GM23338 (cell line): ENCODE results near the gene ST3GAL2. TPM values are rescaled to one million over a fixed set of nuclear protein-coding genes. Genes with fewer than 3 reads are reported as not detected.
A peak's percentile ranks its signal among the peaks of the same experiment; 100 is the strongest.

Experiments
- ATAC-seq: fragments of 200-7000 bp; cut with Tn5 transposase; 3 replicates; pipeline ENCODE4 v1.9.1; 2020
- DNase-seq: peaks from one replicate; pipeline ENCODE4 v3.0.0-alpha.2; 2015; ENCODE audit warnings: low spot score
- H2AFZ ChIP-seq: fragments of 200-600 bp; sonication (generic); 2 replicates; pipeline ENCODE4 v1.8.0; 2016; ENCODE audit warnings: antibody characterized with exemption, mild to moderate bottlenecking, moderate library complexity
- H3F3A ChIP-seq: fragments of 200-600 bp; sonication (generic); replicated peaks from 2 replicates; pipeline ENCODE4 v1.8.0; 2017; ENCODE audit warnings: antibody characterized with exemption, mixed run types, low read depth
- H3K27ac ChIP-seq: fragments of 200-600 bp; sonication (generic); 2 replicates; pipeline ENCODE4 v1.6.1; 2016; ENCODE audit warnings: low read depth
- H3K27me3 ChIP-seq: fragments of 200-600 bp; sonication (generic); 2 replicates; pipeline ENCODE4 v1.8.0; 2016; ENCODE audit warnings: mild to moderate bottlenecking, mixed run types, moderate library complexity; ENCODE audit not compliant: insufficient read depth
- H3K36me3 ChIP-seq: fragments of 200-600 bp; sonication (generic); 2 replicates; pipeline ENCODE4 v1.8.0; 2016; ENCODE audit warnings: mild to moderate bottlenecking; ENCODE audit not compliant: insufficient read depth
- H3K4me1 ChIP-seq: fragments of 200-600 bp; sonication (generic); 2 replicates; pipeline ENCODE4 v1.8.0; 2016; ENCODE audit warnings: mild to moderate bottlenecking, moderate library complexity; ENCODE audit not compliant: insufficient read depth
- H3K4me2 ChIP-seq: fragments of 200-600 bp; sonication (generic); 2 replicates; pipeline ENCODE4 v1.7.1; 2017; ENCODE audit warnings: mixed run types
- H3K4me3 ChIP-seq: fragments of 200-600 bp; sonication (generic); 2 replicates; pipeline ENCODE4 v1.6.1; 2016; ENCODE audit warnings: mixed run types
- H3K79me2 ChIP-seq: fragments of 200-600 bp; sonication (generic); replicated peaks from 2 replicates; pipeline ENCODE4 v1.8.0; 2017; ENCODE audit warnings: mild to moderate bottlenecking; ENCODE audit not compliant: insufficient read depth
- H3K9me2 ChIP-seq: fragments of 200-600 bp; sonication (generic); 2 replicates; pipeline ENCODE4 v1.8.0; 2017; ENCODE audit not compliant: insufficient read depth
- H4K20me1 ChIP-seq: fragments of 200-600 bp; sonication (generic); replicated peaks from 2 replicates; pipeline ENCODE4 v1.8.0; 2017; ENCODE audit warnings: mild to moderate bottlenecking; ENCODE audit not compliant: insufficient read depth
- H3K27ac Mint-ChIP-seq: 2 replicates; pipeline ENCODE4 v1.8.0; 2020; ENCODE audit warnings: inconsistent platforms, mild to moderate bottlenecking, moderate library complexity, mixed read lengths
- H3K27me3 Mint-ChIP-seq: 3 replicates; pipeline ENCODE4 v1.8.0; 2022; ENCODE audit warnings: low read depth, mild to moderate bottlenecking, moderate library complexity, mixed read lengths, inconsistent platforms; ENCODE audit not compliant: insufficient read depth, poor library complexity
- H3K36me3 Mint-ChIP-seq: 3 replicates; pipeline ENCODE4 v1.8.0; 2021; ENCODE audit warnings: low read depth, mild to moderate bottlenecking, inconsistent platforms, moderate library complexity, mixed read lengths
- H3K4me1 Mint-ChIP-seq: 3 replicates; pipeline ENCODE4 v1.8.0; 2020; ENCODE audit warnings: mild to moderate bottlenecking, inconsistent platforms, mixed read lengths
- H3K4me3 Mint-ChIP-seq: 3 replicates; pipeline ENCODE4 v1.8.0; 2021; ENCODE audit warnings: moderate library complexity, mild to moderate bottlenecking, inconsistent platforms, mixed read lengths
- H3K9me3 Mint-ChIP-seq: 3 replicates; pipeline ENCODE4 v1.8.0; 2020; ENCODE audit warnings: moderate library complexity, mild to moderate bottlenecking, inconsistent platforms, mixed read lengths
- CREB1 ChIP-seq: fragments of 250-450 bp; sonication (Bioruptor Pico); IDR thresholded peaks from 2 replicates; pipeline ENCODE4 v1.5.0; 2020; ENCODE audit warnings: low read depth, mild to moderate bottlenecking, moderate library complexity
- EZH2 ChIP-seq: fragments of 200-600 bp; sonication (generic); IDR thresholded peaks from one replicate; pipeline ENCODE4 v1.8.0; 2017; ENCODE audit warnings: antibody characterized with exemption, mild to moderate bottlenecking, low read depth; ENCODE audit not compliant: unreplicated experiment
- EZH2phosphoT487 ChIP-seq: fragments of 200-600 bp; sonication (generic); IDR thresholded peaks from one replicate; pipeline ENCODE4 v1.8.1; 2018; ENCODE audit warnings: antibody characterized with exemption; ENCODE audit not compliant: unreplicated experiment
- JUNB ChIP-seq: IDR thresholded peaks from one replicate; pipeline ENCODE4 v1.6.1; 2016; ENCODE audit warnings: antibody characterized with exemption; ENCODE audit not compliant: unreplicated experiment
- NANOG ChIP-seq: IDR thresholded peaks from 2 replicates; pipeline ENCODE4 v1.6.1; 2016; ENCODE audit warnings: antibody characterized with exemption, borderline replicate concordance
- POLR2AphosphoS5 ChIP-seq: IDR thresholded peaks from 2 replicates; pipeline ENCODE4 v1.6.1; 2016; ENCODE audit warnings: antibody characterized with exemption, low read depth
- STAT1 ChIP-seq: IDR thresholded peaks from one replicate; pipeline ENCODE4 v1.6.1; 2016; ENCODE audit warnings: antibody characterized with exemption; ENCODE audit not compliant: unreplicated experiment
- ZNF114 ChIP-seq: fragments of 250-450 bp; sonication (Bioruptor Pico); IDR thresholded peaks from 2 replicates; pipeline ENCODE4 v1.5.0; 2020; ENCODE audit warnings: mild to moderate bottlenecking, moderate library complexity
- ZNF331 ChIP-seq: fragments of 250-450 bp; sonication (Bioruptor Pico); IDR thresholded peaks from 2 replicates; pipeline ENCODE4 v1.5.0; 2020; ENCODE audit warnings: low read depth, mild to moderate bottlenecking, moderate library complexity
- polyA plus RNA-seq: library from polyadenylated mRNA; unstranded; fragments of >200 nt; fragmentation: Nextera tagmentation; extraction: Ambion mirVana; gene quantifications from 2 replicates; pipeline ENCODE4 v1.2.1, GENCODE V29; 2016
- total RNA-seq: library from RNA; depleted of rRNA; stranded (reverse); fragments of >200 nt; shearing (Covaris generic); gene quantifications from 2 replicates; pipeline ENCODE4 v1.2.3, GENCODE V29; 2014
- TF ChIP-seq, protein P1 (sequence below), 2 experiments: fragments of 200-600 bp in 1 of 2; sonication (generic) in 1 of 2; conservative IDR thresholded peaks; 2 replicates each; pipeline versions ENCODE4 v1.5.1 to v1.6.1; 2016 to 2017; ENCODE audit warnings: antibody characterized with exemption in 2 of 2, low read depth in 2 of 2, mild to moderate bottlenecking in 2 of 2, moderate library complexity in 1 of 2
- TF ChIP-seq, protein P2 (sequence below): IDR thresholded peaks from one replicate; pipeline ENCODE4 v1.6.1; 2018; ENCODE audit warnings: antibody characterized with exemption; ENCODE audit not compliant: unreplicated experiment
- TF ChIP-seq, protein P3 (sequence below): IDR thresholded peaks from 2 replicates; pipeline ENCODE4 v1.6.1; 2016; ENCODE audit warnings: antibody characterized with exemption
- TF ChIP-seq, protein P4 (sequence below): fragments of 250-450 bp; sonication (Bioruptor Pico); IDR thresholded peaks from 2 replicates; pipeline ENCODE4 v1.5.0; 2020; ENCODE audit warnings: mild to moderate bottlenecking, moderate library complexity

The ST3GAL2 gene
- total and polyA plus RNA-seq, 2 experiments from 2014 or later, result 12.3 to 39.8 TPM

DNA sequence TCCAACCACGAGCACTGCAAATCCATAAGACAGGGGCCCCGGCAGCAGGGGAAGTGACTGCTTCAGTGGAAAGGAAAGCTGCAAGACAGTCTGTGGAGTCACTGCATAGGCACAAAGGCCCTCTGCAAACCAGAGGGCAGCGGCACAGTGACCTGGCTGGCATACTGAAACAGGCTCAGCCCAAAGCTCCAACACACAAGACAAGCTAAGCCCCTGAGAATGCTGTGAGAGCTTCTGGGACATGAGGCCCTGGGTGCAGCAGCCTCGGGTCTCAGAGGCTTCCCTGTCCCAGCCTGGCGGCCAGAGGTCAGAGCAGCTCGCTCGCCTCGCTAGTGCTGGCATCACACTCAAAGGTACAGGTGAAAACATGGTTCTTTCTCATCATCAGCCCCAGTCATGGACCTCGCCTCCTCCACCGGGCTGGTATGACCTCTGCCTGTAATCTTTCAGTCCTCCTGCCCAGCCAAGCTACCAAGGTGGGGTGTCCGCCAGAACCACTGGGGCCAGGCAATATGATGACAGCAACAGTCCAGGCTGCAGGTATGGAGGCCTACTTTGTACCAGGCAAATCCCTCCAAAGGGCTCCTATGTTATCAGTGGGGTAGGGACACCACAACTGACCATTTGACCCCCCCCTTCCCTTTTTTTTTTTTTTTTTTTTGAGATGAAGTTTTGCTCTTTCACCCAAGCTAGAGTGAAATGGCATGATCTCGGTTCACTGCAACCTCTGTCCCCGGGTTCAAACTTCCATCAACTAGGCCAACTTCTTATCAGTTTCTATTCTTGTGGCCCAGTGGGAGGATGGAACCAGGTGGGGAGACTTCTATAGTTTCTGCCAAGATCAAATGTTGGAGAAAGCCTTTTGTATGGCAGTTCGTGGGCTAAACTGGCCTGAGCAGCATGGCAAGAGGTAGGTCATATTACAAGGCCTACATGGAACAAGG, 19.2 kb downstream of the ST3GAL2 start:
- H3K4me3 Mint-ChIP-seq, result no peak overlapping the region

More for the DNA sequence above, 19.2 kb downstream of the ST3GAL2 start:
- no peak for ATAC-seq
- Histone ChIP-seq H3K36me3 (no peaks in the 10 kb centered on the region), H3K27ac (no peak overlapping the region), H3K79me2 (peaks cover 71% of the 10 kb centered on the region), H2AFZ (no peak overlapping the region), H3K4me1 (peaks cover 41% of the 10 kb centered on the region), H3K4me3 (no peak overlapping the region), H3K9me2 (no peaks in the 10 kb centered on the region), H3K27me3 (no peaks in the 10 kb centered on the region), H3F3A (peaks cover 5% of the 10 kb centered on the region; the same call in 1 of the 2 replicates), H3K4me2 (peak overlapping the region; percentile 65; the same call in 1 of the 2 replicates), H4K20me1 (peaks cover 19% of the 10 kb centered on the region)
- Mint-ChIP-seq H3K27ac (no peak overlapping the region), H3K4me1 (peaks cover 71% of the 10 kb centered on the region), H3K27me3 (peaks cover 16% of the 10 kb centered on the region), H3K9me3 (no peaks in the 10 kb centered on the region), H3K36me3 (peaks cover 4% of the 10 kb centered on the region; the same call in 2 of the 3 replicates)
- TF ChIP-seq, protein P1, sequence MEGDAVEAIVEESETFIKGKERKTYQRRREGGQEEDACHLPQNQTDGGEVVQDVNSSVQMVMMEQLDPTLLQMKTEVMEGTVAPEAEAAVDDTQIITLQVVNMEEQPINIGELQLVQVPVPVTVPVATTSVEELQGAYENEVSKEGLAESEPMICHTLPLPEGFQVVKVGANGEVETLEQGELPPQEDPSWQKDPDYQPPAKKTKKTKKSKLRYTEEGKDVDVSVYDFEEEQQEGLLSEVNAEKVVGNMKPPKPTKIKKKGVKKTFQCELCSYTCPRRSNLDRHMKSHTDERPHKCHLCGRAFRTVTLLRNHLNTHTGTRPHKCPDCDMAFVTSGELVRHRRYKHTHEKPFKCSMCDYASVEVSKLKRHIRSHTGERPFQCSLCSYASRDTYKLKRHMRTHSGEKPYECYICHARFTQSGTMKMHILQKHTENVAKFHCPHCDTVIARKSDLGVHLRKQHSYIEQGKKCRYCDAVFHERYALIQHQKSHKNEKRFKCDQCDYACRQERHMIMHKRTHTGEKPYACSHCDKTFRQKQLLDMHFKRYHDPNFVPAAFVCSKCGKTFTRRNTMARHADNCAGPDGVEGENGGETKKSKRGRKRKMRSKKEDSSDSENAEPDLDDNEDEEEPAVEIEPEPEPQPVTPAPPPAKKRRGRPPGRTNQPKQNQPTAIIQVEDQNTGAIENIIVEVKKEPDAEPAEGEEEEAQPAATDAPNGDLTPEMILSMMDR (conservative IDR thresholded peaks at IDR 0.05; ENCODE audit: low read depth in 2 of 2), result no peak
- TF ChIP-seq, protein P2, sequence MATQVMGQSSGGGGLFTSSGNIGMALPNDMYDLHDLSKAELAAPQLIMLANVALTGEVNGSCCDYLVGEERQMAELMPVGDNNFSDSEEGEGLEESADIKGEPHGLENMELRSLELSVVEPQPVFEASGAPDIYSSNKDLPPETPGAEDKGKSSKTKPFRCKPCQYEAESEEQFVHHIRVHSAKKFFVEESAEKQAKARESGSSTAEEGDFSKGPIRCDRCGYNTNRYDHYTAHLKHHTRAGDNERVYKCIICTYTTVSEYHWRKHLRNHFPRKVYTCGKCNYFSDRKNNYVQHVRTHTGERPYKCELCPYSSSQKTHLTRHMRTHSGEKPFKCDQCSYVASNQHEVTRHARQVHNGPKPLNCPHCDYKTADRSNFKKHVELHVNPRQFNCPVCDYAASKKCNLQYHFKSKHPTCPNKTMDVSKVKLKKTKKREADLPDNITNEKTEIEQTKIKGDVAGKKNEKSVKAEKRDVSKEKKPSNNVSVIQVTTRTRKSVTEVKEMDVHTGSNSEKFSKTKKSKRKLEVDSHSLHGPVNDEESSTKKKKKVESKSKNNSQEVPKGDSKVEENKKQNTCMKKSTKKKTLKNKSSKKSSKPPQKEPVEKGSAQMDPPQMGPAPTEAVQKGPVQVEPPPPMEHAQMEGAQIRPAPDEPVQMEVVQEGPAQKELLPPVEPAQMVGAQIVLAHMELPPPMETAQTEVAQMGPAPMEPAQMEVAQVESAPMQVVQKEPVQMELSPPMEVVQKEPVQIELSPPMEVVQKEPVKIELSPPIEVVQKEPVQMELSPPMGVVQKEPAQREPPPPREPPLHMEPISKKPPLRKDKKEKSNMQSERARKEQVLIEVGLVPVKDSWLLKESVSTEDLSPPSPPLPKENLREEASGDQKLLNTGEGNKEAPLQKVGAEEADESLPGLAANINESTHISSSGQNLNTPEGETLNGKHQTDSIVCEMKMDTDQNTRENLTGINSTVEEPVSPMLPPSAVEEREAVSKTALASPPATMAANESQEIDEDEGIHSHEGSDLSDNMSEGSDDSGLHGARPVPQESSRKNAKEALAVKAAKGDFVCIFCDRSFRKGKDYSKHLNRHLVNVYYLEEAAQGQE, result no peak
- TF ChIP-seq EZH2phosphoT487, result no peak
- no peak for TF ChIP-seq POLR2AphosphoS5
- no peak for TF ChIP-seq ZNF331 (CRISPR knock-in tag)
- TF ChIP-seq ZNF114 (CRISPR knock-in tag), result no peak
- no peak for TF ChIP-seq CREB1 (CRISPR knock-in tag)
- no peak for TF ChIP-seq NANOG
- TF ChIP-seq, protein P3, sequence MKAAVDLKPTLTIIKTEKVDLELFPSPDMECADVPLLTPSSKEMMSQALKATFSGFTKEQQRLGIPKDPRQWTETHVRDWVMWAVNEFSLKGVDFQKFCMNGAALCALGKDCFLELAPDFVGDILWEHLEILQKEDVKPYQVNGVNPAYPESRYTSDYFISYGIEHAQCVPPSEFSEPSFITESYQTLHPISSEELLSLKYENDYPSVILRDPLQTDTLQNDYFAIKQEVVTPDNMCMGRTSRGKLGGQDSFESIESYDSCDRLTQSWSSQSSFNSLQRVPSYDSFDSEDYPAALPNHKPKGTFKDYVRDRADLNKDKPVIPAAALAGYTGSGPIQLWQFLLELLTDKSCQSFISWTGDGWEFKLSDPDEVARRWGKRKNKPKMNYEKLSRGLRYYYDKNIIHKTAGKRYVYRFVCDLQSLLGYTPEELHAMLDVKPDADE, result no peak
- TF ChIP-seq EZH2, result no peak
- no peak for TF ChIP-seq STAT1
- no peak for TF ChIP-seq JUNB
- TF ChIP-seq, protein P4, sequence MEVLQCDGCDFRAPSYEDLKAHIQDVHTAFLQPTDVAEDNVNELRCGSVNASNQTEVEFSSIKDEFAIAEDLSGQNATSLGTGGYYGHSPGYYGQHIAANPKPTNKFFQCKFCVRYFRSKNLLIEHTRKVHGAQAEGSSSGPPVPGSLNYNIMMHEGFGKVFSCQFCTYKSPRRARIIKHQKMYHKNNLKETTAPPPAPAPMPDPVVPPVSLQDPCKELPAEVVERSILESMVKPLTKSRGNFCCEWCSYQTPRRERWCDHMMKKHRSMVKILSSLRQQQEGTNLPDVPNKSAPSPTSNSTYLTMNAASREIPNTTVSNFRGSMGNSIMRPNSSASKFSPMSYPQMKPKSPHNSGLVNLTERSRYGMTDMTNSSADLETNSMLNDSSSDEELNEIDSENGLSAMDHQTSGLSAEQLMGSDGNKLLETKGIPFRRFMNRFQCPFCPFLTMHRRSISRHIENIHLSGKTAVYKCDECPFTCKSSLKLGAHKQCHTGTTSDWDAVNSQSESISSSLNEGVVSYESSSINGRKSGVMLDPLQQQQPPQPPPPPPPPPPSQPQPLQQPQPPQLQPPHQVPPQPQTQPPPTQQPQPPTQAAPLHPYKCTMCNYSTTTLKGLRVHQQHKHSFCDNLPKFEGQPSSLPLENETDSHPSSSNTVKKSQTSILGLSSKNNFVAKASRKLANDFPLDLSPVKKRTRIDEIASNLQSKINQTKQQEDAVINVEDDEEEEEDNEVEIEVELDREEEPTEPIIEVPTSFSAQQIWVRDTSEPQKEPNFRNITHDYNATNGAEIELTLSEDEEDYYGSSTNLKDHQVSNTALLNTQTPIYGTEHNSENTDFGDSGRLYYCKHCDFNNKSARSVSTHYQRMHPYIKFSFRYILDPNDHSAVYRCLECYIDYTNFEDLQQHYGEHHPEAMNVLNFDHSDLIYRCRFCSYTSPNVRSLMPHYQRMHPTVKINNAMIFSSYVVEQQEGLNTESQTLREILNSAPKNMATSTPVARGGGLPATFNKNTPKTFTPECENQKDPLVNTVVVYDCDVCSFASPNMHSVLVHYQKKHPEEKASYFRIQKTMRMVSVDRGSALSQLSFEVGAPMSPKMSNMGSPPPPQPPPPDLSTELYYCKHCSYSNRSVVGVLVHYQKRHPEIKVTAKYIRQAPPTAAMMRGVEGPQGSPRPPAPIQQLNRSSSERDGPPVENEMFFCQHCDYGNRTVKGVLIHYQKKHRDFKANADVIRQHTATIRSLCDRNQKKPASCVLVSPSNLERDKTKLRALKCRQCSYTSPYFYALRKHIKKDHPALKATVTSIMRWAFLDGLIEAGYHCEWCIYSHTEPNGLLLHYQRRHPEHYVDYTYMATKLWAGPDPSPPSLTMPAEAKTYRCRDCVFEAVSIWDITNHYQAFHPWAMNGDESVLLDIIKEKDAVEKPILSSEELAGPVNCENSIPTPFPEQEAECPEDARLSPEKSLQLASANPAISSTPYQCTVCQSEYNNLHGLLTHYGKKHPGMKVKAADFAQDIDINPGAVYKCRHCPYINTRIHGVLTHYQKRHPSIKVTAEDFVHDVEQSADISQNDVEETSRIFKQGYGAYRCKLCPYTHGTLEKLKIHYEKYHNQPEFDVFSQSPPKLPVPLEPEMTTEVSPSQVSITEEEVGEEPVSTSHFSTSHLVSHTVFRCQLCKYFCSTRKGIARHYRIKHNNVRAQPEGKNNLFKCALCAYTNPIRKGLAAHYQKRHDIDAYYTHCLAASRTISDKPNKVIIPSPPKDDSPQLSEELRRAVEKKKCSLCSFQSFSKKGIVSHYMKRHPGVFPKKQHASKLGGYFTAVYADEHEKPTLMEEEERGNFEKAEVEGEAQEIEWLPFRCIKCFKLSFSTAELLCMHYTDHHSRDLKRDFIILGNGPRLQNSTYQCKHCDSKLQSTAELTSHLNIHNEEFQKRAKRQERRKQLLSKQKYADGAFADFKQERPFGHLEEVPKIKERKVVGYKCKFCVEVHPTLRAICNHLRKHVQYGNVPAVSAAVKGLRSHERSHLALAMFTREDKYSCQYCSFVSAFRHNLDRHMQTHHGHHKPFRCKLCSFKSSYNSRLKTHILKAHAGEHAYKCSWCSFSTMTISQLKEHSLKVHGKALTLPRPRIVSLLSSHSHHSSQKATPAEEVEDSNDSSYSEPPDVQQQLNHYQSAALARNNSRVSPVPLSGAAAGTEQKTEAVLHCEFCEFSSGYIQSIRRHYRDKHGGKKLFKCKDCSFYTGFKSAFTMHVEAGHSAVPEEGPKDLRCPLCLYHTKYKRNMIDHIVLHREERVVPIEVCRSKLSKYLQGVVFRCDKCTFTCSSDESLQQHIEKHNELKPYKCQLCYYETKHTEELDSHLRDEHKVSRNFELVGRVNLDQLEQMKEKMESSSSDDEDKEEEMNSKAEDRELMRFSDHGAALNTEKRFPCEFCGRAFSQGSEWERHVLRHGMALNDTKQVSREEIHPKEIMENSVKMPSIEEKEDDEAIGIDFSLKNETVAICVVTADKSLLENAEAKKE (CRISPR knock-in tag), result no peak
- DNase-seq, result no peak
